A673 (cell line): ENCODE results near the gene OTOGL. TPM values are rescaled to one million over a fixed set of nuclear protein-coding genes. Genes with fewer than 3 reads are reported as not detected.

Experiments used
- BruUV-seq: library from RNA; stranded (reverse); fragments of 400-500 nt; replicated peaks from 2 replicates; lab custom pipeline; 2021; lab: Mats Ljungman, UMichigan
- CTCF ChIA-PET: fragments of 300-600 bp; sonication (Branson Sonifier 250); formaldehyde crosslinking; loops from one replicate; lab custom pipeline; 2022; ENCODE audit warnings: antibody characterized with exemption; lab: Charles Lee
- POLR2A ChIA-PET: fragments of 300-600 bp; sonication (Branson Sonifier 250); formaldehyde crosslinking; loops from one replicate; lab custom pipeline; 2022; ENCODE audit warnings: antibody characterized with exemption; ENCODE audit not compliant: low non-redundant PET; lab: Charles Lee
- DNase-seq: peaks from one replicate; pipeline ENCODE4 v3.0.0-alpha.2; 2015; ENCODE audit warnings: low spot score
- H3K27ac ChIP-seq: fragments of 200-600 bp; sonication (generic); 2 replicates; pipeline ENCODE4 v1.5.1; 2016; ENCODE audit warnings: mixed run types, low read depth, mild to moderate bottlenecking, mixed read lengths, antibody characterized with exemption, low read length; ENCODE audit not compliant: poor library complexity, severe bottlenecking
- H3K27me3 ChIP-seq: fragments of 200-600 bp; sonication (generic); replicated peaks from 2 replicates; pipeline ENCODE4 v1.6.1; 2017; ENCODE audit warnings: mixed run types, low read depth, mild to moderate bottlenecking, mixed read lengths, antibody characterized with exemption, low read length; ENCODE audit not compliant: insufficient read depth, poor library complexity
- H3K36me3 ChIP-seq: fragments of 200-600 bp; sonication (generic); 2 replicates; pipeline ENCODE4 v1.6.1; 2016; ENCODE audit warnings: mixed run types, mild to moderate bottlenecking, mixed read lengths, antibody characterized with exemption, low read length; ENCODE audit not compliant: insufficient read depth, poor library complexity, severe bottlenecking
- H3K4me1 ChIP-seq: fragments of 200-600 bp; sonication (generic); 2 replicates; pipeline ENCODE4 v1.6.1; 2017; ENCODE audit warnings: mixed run types, mild to moderate bottlenecking, mixed read lengths, antibody characterized with exemption, low read length; ENCODE audit not compliant: insufficient read depth, poor library complexity, severe bottlenecking
- H3K4me3 ChIP-seq: fragments of 200-600 bp; sonication (generic); 2 replicates; pipeline ENCODE4 v1.5.1; 2016; ENCODE audit warnings: low read depth, mixed run types, mild to moderate bottlenecking, mixed read lengths, low read length; ENCODE audit not compliant: poor library complexity, severe bottlenecking
- H3K9me3 ChIP-seq: fragments of 200-600 bp; sonication (generic); 2 replicates; pipeline ENCODE4 v1.6.1; 2016; ENCODE audit warnings: mixed run types, low read depth, mild to moderate bottlenecking, mixed read lengths, antibody characterized with exemption, low read length; ENCODE audit not compliant: poor library complexity, severe bottlenecking
- CTCF ChIP-seq: fragments of 300-800, 200-600 bp; sonication (generic); conservative IDR thresholded peaks from 2 replicates; pipeline ENCODE4 v1.5.1; 2017; ENCODE audit warnings: low read depth, mild to moderate bottlenecking, antibody characterized with exemption, low read length, moderate library complexity, mixed read lengths
- EZH2 ChIP-seq: fragments of 200-600 bp; sonication (generic); IDR thresholded peaks from 2 replicates; pipeline ENCODE4 v1.6.1; 2017; ENCODE audit warnings: borderline replicate concordance, low read depth, mild to moderate bottlenecking, mixed read lengths, antibody characterized with exemption, low read length; ENCODE audit not compliant: poor library complexity, severe bottlenecking
- intact Hi-C: fragments of 100-400 bp; cut with micrococcal nuclease; formaldehyde crosslinking; loops from one replicate; pipeline ENCODE4 v1.10.0; 2022; ENCODE audit not compliant: unreplicated experiment
- total RNA-seq: library from RNA; stranded (reverse); gene quantifications from 2 replicates; pipeline ENCODE4 v1.2.3, GENCODE V29; 2021

The OTOGL gene
- total RNA-seq, 1 experiment from 2014 or later, result 0.73 TPM

GRCh38 chr12:80190001-80190400, 90.7 kb downstream of the OTOGL start:
- intact Hi-C loops, result loop anchor here (10.0 kb wide), 1 partner anchor 745 kb away; the partner anchor contains the start of gene LIN7A
- Histone ChIP-seq H3K4me1 (peaks cover 20% of the 10 kb centered on the region), H3K4me3 (no peak overlapping the region), H3K36me3 (no peaks in the 10 kb centered on the region), H3K9me3 (no peaks in the 10 kb centered on the region), H3K27ac (no peak overlapping the region), H3K27me3 (no peaks in the 10 kb centered on the region)
- no peak for DNase-seq
- ChIA-PET POLR2A (no interaction called here), CTCF (no interaction called here)
- no TSS peak for BruUV-seq
- no peak for TF ChIP-seq CTCF
- no peak for TF ChIP-seq EZH2

DNA sequence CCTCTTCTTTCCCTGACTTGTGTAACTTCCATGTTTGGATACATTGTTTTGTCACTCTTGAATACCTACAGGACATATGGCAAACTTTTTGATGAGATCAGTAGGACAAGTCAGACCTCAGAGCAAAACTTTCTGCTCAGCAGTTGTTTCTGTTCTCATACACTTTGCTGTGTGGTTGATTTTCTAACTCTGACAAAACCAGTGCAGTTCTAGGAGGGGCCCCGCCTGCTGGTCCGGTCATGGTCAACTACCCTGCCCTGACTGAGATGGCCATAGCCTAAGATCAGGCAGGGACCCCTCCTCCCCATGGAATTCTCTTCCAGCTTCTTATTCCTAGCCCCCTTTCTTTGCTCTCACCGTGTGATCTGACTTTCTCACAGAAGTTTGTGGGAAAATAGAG, 92.8 kb downstream of the OTOGL start:
- H3K4me3 ChIP-seq, result no peak overlapping the region
- no peak for DNase-seq
- ChIA-PET POLR2A (no interaction called here), CTCF (no interaction called here)
- H3K36me3 ChIP-seq, result no peaks in the 10 kb centered on the region
- BruUV-seq, result no TSS peak
- no peaks in the 10 kb centered on the region for H3K27me3 ChIP-seq
- TF ChIP-seq CTCF, result no peak
- no peak for TF ChIP-seq EZH2
- intact Hi-C loops, result loop anchor here (10.0 kb wide), 1 partner anchor 743 kb away; the partner anchor contains the start of gene LIN7A
- no peaks in the 10 kb centered on the region for H3K9me3 ChIP-seq
- H3K4me1 ChIP-seq, result peaks cover 10% of the 10 kb centered on the region
- no peak overlapping the region for H3K27ac ChIP-seq

DNA sequence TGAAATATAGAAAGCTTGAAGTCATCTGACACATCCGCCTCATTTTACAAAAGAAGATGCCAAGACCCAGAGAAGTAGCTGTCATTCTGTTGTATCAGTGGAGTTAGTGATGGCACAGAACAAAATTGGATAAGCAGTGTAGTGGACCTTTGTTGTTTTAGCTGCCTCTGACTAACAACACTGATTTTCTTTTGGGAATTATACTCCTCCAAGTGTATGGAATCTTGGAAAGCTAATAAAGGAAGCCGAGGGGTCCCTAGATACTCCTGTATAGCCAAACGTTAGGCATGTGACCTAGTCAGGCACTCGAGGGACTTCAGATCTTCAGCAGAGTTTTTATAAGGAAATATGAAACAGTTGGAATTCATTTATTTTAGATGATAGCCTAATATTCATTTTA, 94.5 kb downstream of the OTOGL start:
- TF ChIP-seq EZH2, result no peak
- TF ChIP-seq CTCF, result no peak
- H3K27me3 ChIP-seq, result no peaks in the 10 kb centered on the region
- H3K4me1 ChIP-seq, result no peaks in the 10 kb centered on the region
- no peak overlapping the region for H3K4me3 ChIP-seq
- POLR2A ChIA-PET, result no interaction called here
- no peaks in the 10 kb centered on the region for H3K9me3 ChIP-seq
- no TSS peak for BruUV-seq
- H3K27ac ChIP-seq, result no peak overlapping the region
- DNase-seq, result no peak
- CTCF ChIA-PET, result interaction anchor here (2.3 to 2.8 kb wide), 2 partner anchors 76 to 1064 kb away, joined by 17 to 69 read pairs; no protein-coding TSS in a partner anchor
- intact Hi-C loops, result loop anchor here (2.0 to 10.0 kb wide), 3 partner anchors 219 to 741 kb away; partner anchors contain the start of gene LIN7A
- no peaks in the 10 kb centered on the region for H3K36me3 ChIP-seq
